Stimulated activated CD8-positive, alpha-beta memory T cell treated with anti-CD3 and anti-CD28 coated beads, Interleukin-4, amount 100 ng/mL, for 4 hours (primary cell): Measurements from ENCODE around the gene HTR2B.
A peak's percentile ranks its signal among the peaks of the same experiment; 100 is the strongest.
"Not testable (repeated sequence)": the region's sequence is repeated elsewhere in the genome, so short reads cannot be mapped to it uniquely, and the experiment has no call there.

Experiments used
- DNase-seq, 2 donors: peaks; one replicate each; pipeline ENCODE4 v3.0.0-alpha.2; 2020; ENCODE audit warnings: low read depth in 2 of 2, low spot score in 1 of 2

HTR2B gene

DNA sequence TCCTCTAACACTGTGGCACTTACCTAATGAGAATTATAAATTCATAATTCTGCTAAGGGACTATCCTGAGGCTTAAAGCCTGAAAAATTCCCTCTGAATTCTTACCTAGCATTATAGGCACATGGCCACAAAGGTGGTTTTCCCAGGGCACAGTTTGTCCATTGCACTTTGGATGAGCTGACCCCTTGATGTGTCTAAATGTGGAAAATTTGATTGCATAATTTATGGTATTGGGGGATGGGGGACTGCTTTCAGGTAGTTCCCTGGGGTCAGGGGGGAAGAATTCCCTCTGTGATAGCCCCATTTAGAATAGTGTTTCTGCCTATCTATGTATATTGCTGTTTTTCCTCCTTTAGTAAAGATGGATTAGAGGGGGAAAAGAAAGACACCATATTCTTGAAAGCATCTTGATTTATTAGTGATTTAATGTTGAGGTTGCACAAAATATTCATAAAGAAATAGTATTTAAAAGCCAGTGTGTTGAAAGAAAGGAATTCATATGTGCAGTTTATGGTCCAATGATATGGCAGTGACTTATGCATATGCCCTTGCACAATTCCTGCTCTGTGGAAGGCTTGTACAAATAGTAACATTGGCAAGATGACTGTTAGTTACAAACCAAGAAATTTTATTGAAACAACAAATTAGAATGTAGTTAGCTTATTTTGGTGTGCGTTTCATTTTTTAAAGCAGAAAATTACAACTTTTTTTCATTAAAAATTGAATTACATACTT, 8.7 kb upstream of the HTR2B start:
- DNase-seq: no peak

DNA sequence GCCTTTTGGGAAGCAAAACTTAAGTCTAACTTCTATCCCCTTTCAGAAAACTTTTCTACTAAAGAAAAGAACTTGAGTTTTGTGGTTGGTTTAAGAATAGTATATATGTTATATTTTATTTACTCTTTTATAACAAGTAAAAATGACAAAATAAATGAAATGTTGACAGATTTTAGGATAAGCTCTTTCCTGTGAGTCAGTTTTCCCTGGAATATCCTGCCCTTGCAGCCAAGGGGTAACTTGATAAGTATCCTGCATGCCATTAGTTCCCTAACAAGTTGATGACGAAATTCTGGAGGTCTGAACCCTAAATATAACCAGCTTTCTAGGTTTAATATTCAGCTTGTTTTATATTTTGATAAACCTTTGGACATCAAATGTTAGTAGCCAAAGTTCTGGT, 7.3 kb upstream of the HTR2B start:
- no peak for DNase-seq

DNA sequence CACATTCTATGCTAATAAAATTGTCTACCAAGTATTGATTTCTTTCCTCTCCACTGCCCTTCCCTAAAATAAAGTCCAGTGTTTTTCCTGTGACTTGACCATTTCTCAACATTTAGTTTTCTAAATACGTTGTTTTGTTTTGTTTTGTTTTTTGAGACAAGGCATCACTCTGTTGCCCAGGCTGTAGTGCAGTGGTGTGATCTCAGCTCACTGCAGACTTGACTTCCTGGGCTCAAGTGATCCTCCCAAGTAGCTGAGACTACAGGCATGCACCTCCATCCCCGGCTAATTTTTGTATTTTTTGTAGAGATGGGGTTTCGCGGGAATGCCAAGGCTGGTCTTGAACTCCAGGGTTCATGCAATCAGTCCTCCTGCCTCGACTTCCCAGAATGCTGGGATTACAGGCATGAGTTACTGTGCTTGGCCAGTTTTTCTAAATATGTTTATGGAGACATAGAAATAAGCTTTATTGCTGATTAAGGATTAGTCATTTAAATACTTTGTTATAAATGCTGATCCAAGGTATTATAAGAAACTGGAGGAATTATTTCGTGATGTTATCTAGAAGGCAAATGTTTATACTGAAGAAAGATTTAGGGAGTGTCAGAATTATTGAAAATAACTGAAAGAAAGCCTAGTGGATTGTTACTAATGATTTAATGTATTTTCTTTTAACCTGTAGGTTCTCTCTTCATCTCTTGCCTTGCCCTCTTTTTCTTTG, 5.7 kb upstream of the HTR2B start:
- DNase-seq: no peak

DNA sequence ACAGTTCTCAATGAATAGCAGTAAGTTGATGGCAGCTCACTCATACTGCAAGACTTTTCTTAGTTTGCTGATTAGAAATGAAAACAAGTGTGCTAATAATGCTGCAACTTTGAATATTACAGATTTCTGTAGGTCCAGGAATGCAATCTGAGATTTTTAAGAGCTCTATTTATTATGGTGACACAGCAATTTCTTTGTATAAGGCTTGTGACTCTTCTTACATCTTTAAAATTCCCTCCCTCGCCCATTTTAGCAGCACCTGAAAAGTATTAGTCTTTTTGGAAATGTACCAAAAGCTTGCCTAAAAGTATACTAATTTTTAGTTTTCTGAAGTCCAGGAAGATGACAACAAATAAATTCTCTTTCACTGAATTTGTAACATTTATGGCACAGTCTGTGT, 4.4 kb upstream of the HTR2B start:
- no peak for DNase-seq

DNA sequence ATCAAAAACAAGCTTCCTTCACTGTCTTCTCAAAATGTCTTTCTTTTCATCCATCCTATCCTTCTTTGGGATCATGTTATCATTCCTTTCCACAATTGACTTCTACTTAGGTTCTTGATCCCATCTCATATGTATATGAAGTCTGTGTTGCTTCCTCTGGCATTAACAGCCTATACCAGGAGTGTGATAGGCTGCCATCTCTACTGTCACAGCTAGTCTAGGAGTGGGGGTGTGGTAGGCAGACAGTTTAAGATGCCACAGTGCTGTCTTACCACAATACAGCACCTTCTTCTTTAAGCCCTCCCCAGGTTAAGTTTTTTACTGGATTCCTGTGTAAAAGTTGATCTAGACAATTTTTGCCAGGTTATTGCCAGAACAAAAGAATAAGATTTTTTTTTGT, 3.7 kb upstream of the HTR2B start:
- DNase-seq: no peak

DNA sequence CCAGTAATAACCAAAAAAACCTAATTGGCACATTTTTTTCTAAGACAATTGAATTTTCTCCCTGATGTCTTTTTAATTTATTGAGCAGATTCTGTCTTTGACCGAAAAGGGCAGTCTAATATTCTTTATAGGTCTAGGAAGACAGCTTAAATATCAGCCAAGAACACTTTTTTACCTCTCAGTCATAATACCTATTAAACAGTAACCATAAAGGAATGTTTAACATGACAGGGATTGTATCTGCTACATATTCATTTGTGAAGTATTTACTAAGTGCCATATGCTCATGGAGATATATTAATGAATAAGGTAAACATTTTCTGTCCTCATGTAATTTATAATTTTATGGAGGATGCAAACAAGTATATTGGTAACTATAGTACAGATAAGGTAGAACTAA, 3.1 kb upstream of the HTR2B start:
- no peak for DNase-seq

DNA sequence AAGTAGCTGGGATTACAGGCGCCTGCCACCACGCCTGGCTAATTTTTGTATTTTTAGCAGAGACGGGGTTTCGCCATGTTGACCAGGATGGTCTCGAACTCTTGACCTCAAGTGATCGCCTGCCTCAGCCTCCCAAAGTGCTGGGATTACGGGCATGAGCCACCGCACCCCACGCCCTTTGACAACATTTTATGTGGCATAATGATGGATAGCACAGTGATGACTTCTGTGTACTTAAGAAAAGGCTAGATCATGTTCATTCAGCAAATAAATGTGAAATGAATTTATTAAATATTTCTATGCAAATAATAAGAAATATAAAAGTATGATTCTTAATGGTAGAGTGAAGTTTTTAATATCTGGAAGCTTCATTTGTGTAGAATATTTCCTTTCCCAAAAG, 2.6 kb upstream of the HTR2B start:
- no peak for DNase-seq

DNA sequence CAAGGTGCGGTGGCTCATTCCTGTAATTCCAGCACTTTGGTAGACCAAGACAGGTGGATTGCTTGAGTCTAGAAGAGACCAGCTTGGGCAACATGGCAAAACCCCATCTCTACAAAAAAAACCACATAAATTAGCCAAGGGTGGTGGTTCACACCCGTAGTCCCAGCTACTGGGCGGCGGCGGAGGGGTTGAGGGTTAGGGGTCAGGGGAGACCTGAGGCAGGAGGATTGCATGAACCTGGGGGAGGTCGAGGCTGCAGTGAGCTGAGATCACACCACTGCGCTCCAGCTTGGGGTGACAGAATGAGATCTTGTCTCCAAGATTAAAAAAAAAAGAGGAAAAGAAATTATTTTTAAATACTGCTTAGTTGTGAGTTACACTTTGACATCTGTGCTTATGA, 1.3 kb upstream of the HTR2B start:
- no peak for DNase-seq

DNA sequence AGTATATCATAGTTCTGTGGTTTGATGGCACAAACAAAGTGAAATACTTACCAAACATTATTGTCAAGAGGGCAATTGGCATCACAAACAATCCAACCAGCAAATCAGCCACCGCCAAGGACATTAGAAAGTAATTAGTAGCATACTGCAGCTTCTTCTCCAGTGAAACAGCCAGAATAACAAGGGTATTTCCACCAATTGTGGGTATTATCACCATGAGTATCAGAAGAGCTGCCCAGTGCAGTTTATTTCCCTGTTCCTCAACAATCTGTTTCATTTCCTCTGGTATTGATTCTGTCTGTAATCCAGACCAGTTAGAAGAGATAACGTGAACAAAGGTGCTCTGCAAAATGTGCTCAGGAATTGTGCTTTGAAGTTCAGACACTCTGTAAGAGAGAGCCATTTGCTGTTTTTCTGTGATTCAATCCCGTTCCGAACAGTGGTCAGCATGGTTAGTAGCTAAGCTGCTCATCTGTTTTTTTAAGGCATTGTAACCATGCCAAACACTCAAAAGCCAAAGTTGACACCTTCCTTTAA, 1.4 kb downstream of the HTR2B start:
- DNase-seq: no peak

DNA sequence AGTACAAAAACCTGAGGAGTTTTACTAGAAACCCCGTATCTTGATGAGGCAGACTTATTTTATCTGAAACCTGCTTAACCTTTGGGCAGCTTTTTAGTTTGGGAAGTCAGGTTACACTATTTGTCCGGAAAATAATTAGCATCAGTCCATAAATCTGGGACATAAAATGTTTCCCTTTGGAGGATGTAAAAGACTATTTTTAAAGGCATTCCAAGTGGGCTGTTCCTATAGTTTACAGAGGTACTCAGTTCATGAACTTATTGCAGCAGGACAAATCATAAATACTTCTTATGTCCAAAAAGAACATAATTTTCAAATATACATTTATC, 6.3 kb downstream of the HTR2B start:
- DNase-seq: no peak

DNA sequence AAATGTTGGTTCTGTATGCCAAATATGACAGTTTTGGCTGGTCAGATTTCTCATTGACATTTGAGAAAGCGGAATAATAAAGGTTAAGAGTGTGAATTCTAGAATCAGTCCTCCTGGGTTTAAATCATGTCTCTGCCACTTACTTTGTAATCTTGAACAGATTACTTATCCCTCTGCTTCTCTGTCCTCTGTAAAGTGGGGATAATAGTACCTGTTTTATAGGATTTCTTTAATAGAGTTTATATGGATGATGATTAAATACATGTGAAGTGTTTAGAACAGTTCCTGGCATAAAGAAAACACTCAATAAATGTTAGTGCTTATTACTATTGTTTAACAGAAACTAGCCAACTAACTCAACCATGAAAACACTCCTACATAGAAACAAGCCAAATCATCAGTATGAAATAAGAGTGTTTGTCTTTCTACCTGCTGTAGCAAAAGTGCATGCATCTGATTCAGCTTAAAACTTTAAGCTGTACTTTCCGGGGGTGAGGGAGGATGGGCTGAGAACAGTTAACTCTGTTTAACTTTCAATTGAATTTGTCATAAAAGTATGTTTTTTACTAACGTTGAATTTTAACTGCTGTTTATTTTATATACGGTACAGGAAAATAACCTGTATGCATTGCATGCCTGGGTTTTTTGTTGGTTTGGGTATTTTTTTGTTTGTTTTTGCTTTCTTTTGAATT, 6.8 kb downstream of the HTR2B start:
- DNase-seq: no peak

DNA sequence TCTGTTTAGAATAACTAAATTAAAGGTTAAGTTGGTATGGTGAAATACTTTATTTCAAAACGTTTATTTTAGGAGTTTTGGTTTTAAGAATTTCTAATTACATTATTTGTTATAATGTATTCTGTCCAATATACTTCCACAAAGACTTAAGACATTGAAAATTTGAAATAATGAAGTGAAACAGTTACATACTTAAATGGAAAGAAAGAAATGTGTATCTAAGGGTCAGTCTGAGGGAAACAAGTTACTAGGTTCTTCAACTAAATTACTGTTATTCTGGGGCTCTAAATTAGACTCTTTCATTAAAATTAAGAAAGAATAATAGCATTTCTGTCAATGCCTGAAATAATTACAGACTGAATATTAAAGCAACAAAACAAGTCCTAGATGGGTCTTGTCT, 7.7 kb downstream of the HTR2B start:
- no peak for DNase-seq

DNA sequence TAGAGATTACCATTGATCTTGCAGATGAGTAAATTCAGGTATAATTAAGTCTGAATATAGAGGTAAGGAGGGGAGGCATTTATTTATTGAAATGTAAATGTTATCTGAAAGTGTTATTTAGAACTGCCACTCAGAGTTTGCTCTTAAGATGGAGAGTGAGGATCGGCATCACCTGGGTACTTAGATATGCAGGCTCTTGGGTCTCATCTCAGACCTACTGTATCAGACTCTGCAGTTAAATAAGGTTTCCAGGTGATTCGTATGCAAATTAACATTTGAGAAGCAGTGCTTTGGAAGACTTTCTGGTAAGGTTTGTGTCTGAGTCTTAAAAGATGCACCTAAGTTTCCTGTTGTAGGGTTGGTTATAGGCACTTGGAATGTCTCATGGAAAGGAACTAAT, 9.2 kb downstream of the HTR2B start:
- DNase-seq: no peak

DNA sequence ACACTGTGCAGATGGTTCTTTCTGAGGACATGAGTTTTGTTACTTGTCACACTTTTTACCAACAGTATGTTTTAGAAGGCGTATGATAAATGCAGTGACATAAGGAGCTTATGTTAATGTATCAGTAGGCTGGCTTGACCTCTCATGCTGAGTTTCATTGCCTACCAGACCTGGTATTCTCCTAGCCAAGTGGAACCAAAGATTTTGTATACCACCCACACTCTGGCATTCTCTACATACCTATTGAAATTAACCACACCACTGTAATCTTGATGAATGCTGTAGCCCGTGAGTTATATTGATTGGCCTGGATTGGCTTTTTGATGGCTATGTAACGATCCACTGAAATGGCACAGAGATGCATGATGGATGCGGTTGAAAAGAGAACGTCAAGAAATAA, 11.4 kb downstream of the HTR2B start:
- no peak for DNase-seq

DNA sequence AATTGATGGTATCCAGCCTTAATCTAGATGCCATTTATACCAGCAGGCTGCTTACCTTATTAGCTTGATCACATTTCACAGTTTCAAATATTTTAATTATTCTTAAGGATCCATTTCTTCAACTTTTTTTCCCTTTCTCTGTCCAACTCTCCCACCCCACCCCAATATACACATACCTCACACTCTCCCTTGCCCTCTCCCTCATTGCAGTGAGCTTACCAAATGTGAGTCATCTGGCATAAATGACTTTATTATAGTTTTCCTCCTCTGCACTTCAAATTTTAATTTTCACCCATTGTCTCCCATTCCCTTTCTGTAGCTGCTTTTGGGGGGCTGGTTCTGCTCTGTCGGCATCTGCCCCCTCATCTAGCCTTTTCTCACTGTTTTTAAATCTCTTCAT, 12.9 kb downstream of the HTR2B start:
- DNase-seq: no peak

DNA sequence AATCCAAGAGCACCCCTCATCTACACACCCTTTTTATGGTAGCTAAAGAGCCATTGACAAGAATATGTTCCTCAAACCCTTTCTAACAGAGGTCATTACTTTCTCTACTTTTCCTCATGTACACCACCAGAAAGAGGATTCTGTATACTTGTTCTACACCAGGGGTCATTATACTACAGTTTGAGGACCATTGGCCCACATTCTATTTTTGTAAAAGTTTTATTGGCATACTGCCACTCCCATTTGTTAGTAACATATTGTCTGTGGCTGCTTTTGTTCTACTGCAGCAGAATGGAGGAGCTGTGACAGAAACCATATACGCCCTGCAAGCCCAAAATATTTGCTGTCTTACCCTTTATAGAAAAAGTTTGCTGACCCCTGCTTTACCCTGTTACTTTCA, 14.3 kb downstream of the HTR2B start:
- no peak for DNase-seq

DNA sequence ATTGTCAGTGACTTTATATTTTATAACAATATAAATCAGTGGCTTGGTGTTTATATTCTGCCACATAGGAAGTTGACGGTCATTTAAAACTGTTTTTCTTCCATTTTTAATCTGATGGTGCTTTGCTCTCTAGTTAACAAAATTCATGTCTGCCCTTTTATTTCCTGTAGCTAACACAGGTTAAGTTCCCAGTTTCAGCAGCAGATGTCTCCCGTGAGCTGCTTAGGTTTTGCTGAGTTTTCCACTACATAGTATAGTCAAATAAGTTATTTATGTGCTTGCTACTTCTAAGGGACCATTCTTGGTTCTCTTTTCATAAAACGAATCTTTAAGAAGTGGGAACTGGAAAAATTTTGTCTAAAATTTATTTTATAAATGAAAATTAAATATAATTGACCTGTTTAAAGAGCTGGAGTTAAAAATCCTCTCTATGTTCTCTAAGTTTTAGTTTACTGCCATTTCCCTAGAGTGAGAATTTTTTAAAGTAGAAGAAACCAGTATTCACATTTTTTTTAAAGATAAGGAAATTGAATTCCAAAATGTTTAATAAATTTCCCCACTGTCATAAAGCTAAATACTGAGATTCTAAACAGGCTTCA, 20.6 kb downstream of the HTR2B start:
- peak; percentile 18 to 30 for DNase-seq

DNA sequence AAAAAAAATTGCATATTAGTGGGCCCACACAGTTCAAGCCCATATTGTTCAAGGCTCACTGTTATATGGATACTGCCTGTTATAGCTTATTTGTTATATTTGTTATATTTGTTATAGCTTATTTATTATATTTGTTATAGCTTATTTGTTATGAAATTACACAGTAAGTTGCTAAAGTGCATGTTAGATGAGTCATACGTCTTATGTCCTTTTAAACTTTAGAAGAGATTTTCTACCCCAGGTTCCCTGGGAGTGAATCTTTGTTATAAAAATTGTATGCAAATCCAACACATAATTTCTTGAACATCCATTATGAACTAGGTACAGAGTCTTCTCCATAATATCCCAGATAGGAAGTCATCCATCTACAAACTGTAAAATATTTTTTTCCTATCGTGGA, 22.1 kb downstream of the HTR2B start:
- no peak for DNase-seq

DNA sequence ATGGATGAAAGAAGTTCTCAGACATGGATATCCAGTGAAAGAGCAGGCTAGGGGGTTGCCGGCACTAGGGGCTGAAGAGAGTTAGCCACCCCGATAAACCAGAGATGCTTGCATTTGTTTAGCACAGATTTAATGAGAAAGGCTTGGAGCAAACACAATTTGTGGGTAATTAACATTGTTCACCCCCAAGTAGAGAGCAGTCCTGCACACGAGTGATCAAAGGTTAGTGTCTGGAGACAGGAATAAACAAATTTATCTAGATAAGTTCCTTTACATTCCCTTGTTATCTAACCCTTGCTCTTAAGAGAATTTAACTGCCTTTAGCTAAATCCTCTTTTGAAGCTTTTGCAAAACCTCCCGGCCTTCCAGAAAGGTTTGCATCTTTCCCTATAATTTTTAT, 23.9 kb downstream of the HTR2B start:
- no peak for DNase-seq

DNA sequence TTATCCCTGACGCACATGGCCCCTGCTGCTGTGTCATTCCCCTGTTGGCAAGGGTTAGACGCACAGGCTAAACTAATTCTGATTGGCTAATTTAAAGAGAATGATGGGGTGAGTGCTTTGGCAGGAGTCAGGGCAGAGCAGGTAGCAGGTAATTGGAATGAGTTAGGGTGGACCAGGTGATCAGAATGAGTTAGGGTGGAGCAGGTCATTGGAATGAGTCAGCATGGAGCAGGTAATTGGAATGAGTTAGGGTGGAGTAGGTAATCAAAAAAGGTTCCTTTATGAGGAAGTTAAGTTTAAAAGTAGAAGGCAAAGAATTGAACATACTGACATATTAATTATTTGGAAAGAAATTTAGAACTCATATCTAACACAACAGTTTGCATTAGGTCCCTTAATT, 24.5 kb downstream of the HTR2B start:
- not testable (repeated sequence) for DNase-seq

DNA sequence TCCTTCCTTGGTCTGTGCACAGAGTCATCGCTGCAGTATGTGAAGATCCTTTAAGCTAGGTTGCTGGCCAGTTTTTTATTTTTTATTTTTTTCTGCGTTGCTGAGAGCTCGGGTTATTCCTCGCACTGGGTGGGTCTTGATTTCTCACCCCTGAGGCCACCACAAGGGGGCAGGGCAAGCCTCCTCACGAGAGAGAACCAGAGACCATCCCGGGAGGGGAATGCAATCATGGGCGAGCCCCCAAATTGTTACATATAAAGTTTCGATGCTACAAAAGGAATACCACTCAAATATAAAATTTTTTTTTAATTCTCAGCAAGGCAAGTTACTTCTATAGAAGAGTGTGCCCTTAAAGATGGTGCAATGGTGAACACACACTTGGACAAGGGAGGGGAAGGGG, 24.9 kb downstream of the HTR2B start:
- no peak for DNase-seq
